H1 (cell line): ENCODE data around the gene L3MBTL4. TPM values are rescaled to one million over a fixed set of nuclear protein-coding genes. Genes with fewer than 3 reads are reported as not detected.

Source experiments
- CTCF ChIA-PET: fragments of 300-600 bp; sonication (Branson Sonifier 250); formaldehyde crosslinking; loops from one replicate; lab custom pipeline; 2021; ENCODE audit not compliant: partially characterized antibody; lab: Charles Lee
- POLR2A ChIA-PET: fragments of 300-600 bp; sonication (Branson Sonifier 250); formaldehyde crosslinking; loops from one replicate; lab custom pipeline; 2021; ENCODE audit warnings: inconsistent platforms; ENCODE audit not compliant: partially characterized antibody; lab: Charles Lee
- DNase-seq, 2 experiments: peaks; one replicate each; pipeline versions ENCODE4 v3.0.0 to v3.0.0-alpha.2; 2010 to 2022; ENCODE audit warnings: low spot score in 2 of 2, low read depth in 1 of 2, mixed read lengths in 1 of 2
- FAIRE-seq: peaks from 2 replicates; lab custom pipeline; 2011; peaks lifted over from hg19 to GRCh38; lab: Jason Lieb, UNC
- H2AFZ ChIP-seq: 2 replicates; pipeline ENCODE4 v1.8.1; 2012; ENCODE audit warnings: low read length, inconsistent platforms
- H2AK5ac ChIP-seq: 2 replicates; pipeline ENCODE4 v1.6.1; 2013; ENCODE audit warnings: low read depth, low read length
- H2BK120ac ChIP-seq: replicated peaks from 2 replicates; pipeline ENCODE3; 2013; ENCODE audit warnings: low read depth, low read length, inconsistent platforms
- H2BK12ac ChIP-seq: 2 replicates; pipeline ENCODE4 v1.6.1; 2013; ENCODE audit warnings: low read depth, low read length
- H2BK15ac ChIP-seq: 2 replicates; pipeline ENCODE4 v1.6.1; 2013; ENCODE audit warnings: low read length
- H2BK20ac ChIP-seq: 2 replicates; pipeline ENCODE4 v1.6.1; 2013; ENCODE audit warnings: low read length
- H2BK5ac ChIP-seq: 2 replicates; pipeline ENCODE4 v1.6.1; 2013; ENCODE audit warnings: low read depth, low read length
- H3K14ac ChIP-seq: 2 replicates; pipeline ENCODE4 v1.6.1; 2013; ENCODE audit warnings: inconsistent platforms; ENCODE audit not compliant: insufficient read length
- H3K18ac ChIP-seq: 2 replicates; pipeline ENCODE4 v1.6.1; 2013; ENCODE audit warnings: low read length; ENCODE audit errors: extremely low read depth
- H3K23ac ChIP-seq: 2 replicates; pipeline ENCODE4 v1.6.1; 2013; ENCODE audit warnings: inconsistent platforms; ENCODE audit not compliant: insufficient read length
- H3K23me2 ChIP-seq: 2 replicates; pipeline ENCODE4 v1.6.1; 2013; ENCODE audit warnings: low read depth, low read length
- H3K27ac ChIP-seq: 2 replicates; pipeline ENCODE4 v1.6.1; 2011; ENCODE audit warnings: low read depth, low read length, inconsistent platforms
- H3K27me3 ChIP-seq, 4 experiments: replicated peaks in 1 of 4; 1 replicate in 1 of 4; 2 replicates in 3 of 4; pipeline versions ENCODE4 v1.6.1 to v1.8.1; 2011 to 2013; ENCODE audit warnings: low read length in 3 of 4, mild to moderate bottlenecking in 3 of 4, inconsistent platforms in 2 of 4, mixed read lengths in 2 of 4, moderate library complexity in 1 of 4; ENCODE audit not compliant: control insufficient read depth in 3 of 4, insufficient read depth in 3 of 4; ENCODE audit errors: extremely low read depth in 1 of 4
- H3K36me3 ChIP-seq, 4 experiments: 2 replicates each; pipeline versions ENCODE4 v1.6.1 to v1.8.1; 2011 to 2013; ENCODE audit warnings: mild to moderate bottlenecking in 4 of 4, low read length in 3 of 4, moderate library complexity in 2 of 4, control low read depth in 1 of 4, inconsistent platforms in 1 of 4; ENCODE audit not compliant: insufficient read depth in 4 of 4, control insufficient read depth in 2 of 4
- H3K4ac ChIP-seq: replicated peaks from 2 replicates; pipeline ENCODE3; 2013; ENCODE audit warnings: low read length, low read depth, mixed read lengths, inconsistent platforms; ENCODE audit not compliant: insufficient read length
- H3K4me1 ChIP-seq, 4 experiments: replicated peaks in 1 of 4; 1 replicate in 1 of 4; 2 replicates in 3 of 4; pipeline versions ENCODE4 v1.6.1 to v1.8.1; 2011 to 2013; ENCODE audit warnings: low read length in 3 of 4, inconsistent platforms in 2 of 4, mixed read lengths in 1 of 4; ENCODE audit not compliant: insufficient read depth in 4 of 4, control insufficient read depth in 3 of 4
- H3K4me2 ChIP-seq, 2 experiments: 2 replicates each; pipeline versions ENCODE4 v1.6.1 to v1.8.1; 2011 to 2013; ENCODE audit warnings: low read depth in 2 of 2, low read length in 2 of 2, control low read depth in 1 of 2, inconsistent platforms in 1 of 2, mild to moderate bottlenecking in 1 of 2; ENCODE audit not compliant: insufficient read depth in 1 of 2
- H3K4me3 ChIP-seq, 4 experiments: fragments of 200-600, 300-600 bp in 1 of 4; sonication (generic), shearing (Covaris generic), sonication (Bioruptor Twin) in 1 of 4; 2 replicates each; pipeline versions ENCODE4 v1.5.1 to v1.8.1; 2011 to 2016; ENCODE audit warnings: low read length in 4 of 4, low read depth in 3 of 4, control low read depth in 2 of 4, inconsistent platforms in 2 of 4, mild to moderate bottlenecking in 2 of 4, mixed read lengths in 1 of 4, moderate library complexity in 1 of 4; ENCODE audit not compliant: insufficient read depth in 2 of 4; ENCODE audit errors: extremely low read depth in 1 of 4
- H3K56ac ChIP-seq: replicated peaks from 2 replicates; pipeline ENCODE3; 2013; ENCODE audit warnings: low read depth, mild to moderate bottlenecking, mixed read lengths, low read length, inconsistent platforms; ENCODE audit not compliant: insufficient read length
- H3K79me1 ChIP-seq: 2 replicates; pipeline ENCODE4 v1.6.1; 2013; ENCODE audit warnings: low read depth, low read length, control low read depth
- H3K79me2 ChIP-seq, 2 experiments: 2 replicates each; pipeline versions ENCODE4 v1.6.1 to v1.8.1; 2012 to 2013; ENCODE audit warnings: low read length in 2 of 2, mild to moderate bottlenecking in 2 of 2, inconsistent platforms in 1 of 2; ENCODE audit not compliant: insufficient read depth in 2 of 2, control insufficient read depth in 1 of 2
- H3K9ac ChIP-seq, 4 experiments: replicated peaks in 1 of 4; 1 replicate in 1 of 4; 2 replicates in 3 of 4; pipeline versions ENCODE4 v1.6.1 to v1.8.1; 2011 to 2013; ENCODE audit warnings: low read depth in 3 of 4, low read length in 3 of 4, control low read depth in 2 of 4, mild to moderate bottlenecking in 2 of 4, moderate library complexity in 2 of 4, inconsistent platforms in 1 of 4; ENCODE audit errors: extremely low read depth in 1 of 4
- H3K9me3 ChIP-seq, 2 experiments: 2 replicates each; pipeline versions ENCODE4 v1.6.1 to v1.8.1; 2012 to 2013; ENCODE audit warnings: mild to moderate bottlenecking in 2 of 2, moderate library complexity in 2 of 2, control low read depth in 1 of 2, inconsistent platforms in 1 of 2, low read depth in 1 of 2, low read length in 1 of 2, mixed read lengths in 1 of 2; ENCODE audit not compliant: insufficient read depth in 2 of 2
- H4K20me1 ChIP-seq, 2 experiments: replicated peaks in 1 of 2; 2 replicates each; pipeline versions ENCODE3 to v1.8.1; 2011 to 2013; ENCODE audit warnings: inconsistent platforms in 2 of 2, low read length in 2 of 2, mild to moderate bottlenecking in 1 of 2; ENCODE audit not compliant: insufficient read depth in 2 of 2, control insufficient read depth in 1 of 2
- H4K5ac ChIP-seq: 2 replicates; pipeline ENCODE4 v1.6.1; 2013; ENCODE audit warnings: low read length, low read depth, mixed read lengths, inconsistent platforms; ENCODE audit not compliant: insufficient read length
- H4K8ac ChIP-seq: 2 replicates; pipeline ENCODE4 v1.8.0; 2013; ENCODE audit warnings: mild to moderate bottlenecking, moderate library complexity, low read length, inconsistent platforms; ENCODE audit not compliant: insufficient read depth; ENCODE audit errors: extremely low read depth
- H4K91ac ChIP-seq: replicated peaks from 2 replicates; pipeline ENCODE3; 2013; ENCODE audit warnings: low read length, mixed read lengths, inconsistent platforms; ENCODE audit not compliant: insufficient read length
- CHD2 ChIP-seq: IDR thresholded peaks from 2 replicates; pipeline ENCODE4 v1.6.1; 2012; ENCODE audit warnings: low read length, improper control_type of control experiment
- RAD21 ChIP-seq, 2 experiments: IDR thresholded peaks in 1 of 2; conservative IDR thresholded peaks in 1 of 2; 2 replicates each; pipeline ENCODE4 v1.6.1; 2011; ENCODE audit warnings: low read depth in 2 of 2, low read length in 2 of 2, improper control_type of control experiment in 1 of 2, inconsistent platforms in 1 of 2, mild to moderate bottlenecking in 1 of 2, moderate library complexity in 1 of 2
- SUZ12 ChIP-seq: fragments of 200-600 bp; sonication (generic); IDR thresholded peaks from 2 replicates; pipeline ENCODE4 v1.6.1; 2012; ENCODE audit warnings: mild to moderate bottlenecking, inconsistent platforms, low read length, moderate library complexity, mixed read lengths
- WGBS, 2 experiments: shearing (Covaris generic) in 1 of 2; methylation state at CpG; one replicate each; pipeline versions ENCODE4 v1.1.6 to v1.1.7; 2013 to 2015; ENCODE audit warnings: low lambda C conversion rate in 2 of 2, mixed read lengths in 2 of 2, inconsistent platforms in 1 of 2, low coverage in 1 of 2, missing lambda C conversion rate in 1 of 2; ENCODE audit not compliant: insufficient replicate concordance in 2 of 2, insufficient coverage in 1 of 2, insufficient read length in 1 of 2; ENCODE audit errors: extremely low coverage in 1 of 2, missing lambda C conversion rate in 1 of 2; 5-methylcytosine and 5-hydroxymethylcytosine counted together
- polyA plus RNA-seq, 7 experiments: library from polyadenylated mRNA; depleted of rRNA in 3 of 7; stranded (reverse) in 5 of 7; unstranded in 2 of 7; fragments of >200 nt in 5 of 7; fragments of 200-250 nt in 2 of 7; gene quantifications; 1 replicate in 5 of 7; 2 replicates in 1 of 7; 4 replicates in 1 of 7; pipeline versions ENCODE4 v1.2.1 to v1.2.3, GENCODE V29; 2011 to 2013; ENCODE audit warnings: missing spikeins in 2 of 7, mixed read lengths in 2 of 7
- total RNA-seq: library from RNA; stranded (reverse); fragmentation: NEBNext Ultra II Directional; extraction: Animal tissue kit (Norgen Biotek cat#: 25700); gene quantifications from 2 replicates; pipeline ENCODE4 v1.2.1, GENCODE V29; 2021
- TF ChIP-seq, protein P1 (sequence below), 3 experiments: IDR thresholded peaks; 1 replicate in 2 of 3; 2 replicates in 1 of 3; pipeline versions ENCODE4 v1.5.1 to v1.6.1; 2011; ENCODE audit warnings: low read length in 3 of 3, mild to moderate bottlenecking in 3 of 3, inconsistent platforms in 2 of 3, low read depth in 1 of 3, moderate library complexity in 1 of 3; ENCODE audit not compliant: insufficient read depth in 1 of 3; ENCODE audit errors: control extremely low read depth in 1 of 3

Gene L3MBTL4
- total and polyA plus RNA-seq, 2 of the 8 experiments (the other 6 are each of a cell fraction or from before 2014, with no cell fraction given) = 1.0 to 2.1 TPM

DNA sequence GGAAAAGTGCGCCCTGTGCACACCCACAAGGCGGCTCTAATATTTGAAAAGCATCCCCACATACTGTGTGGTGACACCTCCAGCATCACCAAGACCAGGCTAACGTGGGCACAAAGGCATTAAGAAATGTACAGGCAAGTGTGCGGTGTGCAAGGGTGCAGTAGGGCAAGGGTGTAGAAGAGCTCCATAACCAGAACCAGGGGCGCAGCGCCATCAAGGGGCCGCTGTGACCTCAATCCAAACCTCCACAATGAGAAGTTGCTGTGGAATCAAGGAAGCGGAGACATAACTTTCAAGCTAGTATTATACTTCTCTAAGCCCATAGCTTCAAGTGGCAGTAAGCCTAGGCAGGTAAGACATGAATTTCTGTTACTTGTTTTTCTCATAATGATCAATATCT is 13.0 kb downstream of the L3MBTL4 start:
- CTCF ChIA-PET = interaction anchor here (0.7 to 2.6 kb wide), 37 partner anchors 9 to 554 kb away, joined by 3 to 21 read pairs (median 4); no protein-coding TSS in a partner anchor
- H3K23me2 ChIP-seq = no peaks in the 10 kb centered on the region

More for the DNA sequence above, 13.0 kb downstream of the L3MBTL4 start:
- Histone ChIP-seq H3K23ac (no peak overlapping the region), H3K18ac (no peak overlapping the region), H4K91ac (no peak overlapping the region), H3K79me2 (no peaks in the 10 kb centered on the region), H4K20me1 (no peaks in the 10 kb centered on the region), H3K27me3 (no peaks in the 10 kb centered on the region), H2AK5ac (no peak overlapping the region), H3K4me1 (peaks cover 0 to 3% (median 0%) of the 10 kb centered on the region in 4 experiments; a peak in 2 of 7 replicates), H2AFZ (no peak overlapping the region), H4K5ac (no peak overlapping the region), H3K56ac (no peak overlapping the region), H2BK12ac (no peak overlapping the region), H2BK15ac (no peak overlapping the region), H2BK20ac (no peak overlapping the region), H3K4me3 (no peak overlapping the region), H3K14ac (no peak overlapping the region), H2BK5ac (no peak overlapping the region), H3K27ac (no peak overlapping the region), H3K36me3 (no peaks in the 10 kb centered on the region), H3K9ac (no peak overlapping the region), H3K4me2 (no peak overlapping the region), H2BK120ac (no peak overlapping the region), H3K4ac (no peak overlapping the region), H4K8ac (no peak overlapping the region), H3K9me3 (no peaks in the 10 kb centered on the region), H3K79me1 (no peaks in the 10 kb centered on the region)
- TF ChIP-seq RAD21 (IDR thresholded peaks at IDR 0.05 in 1 of 2, conservative IDR thresholded peaks at IDR 0.05 in 1 of 2; ENCODE audit: low read depth in 2 of 2, low read length in 2 of 2) (peak; percentile 83 to 90), SUZ12 (no peak), CHD2 (no peak)
- TF ChIP-seq, protein P1, sequence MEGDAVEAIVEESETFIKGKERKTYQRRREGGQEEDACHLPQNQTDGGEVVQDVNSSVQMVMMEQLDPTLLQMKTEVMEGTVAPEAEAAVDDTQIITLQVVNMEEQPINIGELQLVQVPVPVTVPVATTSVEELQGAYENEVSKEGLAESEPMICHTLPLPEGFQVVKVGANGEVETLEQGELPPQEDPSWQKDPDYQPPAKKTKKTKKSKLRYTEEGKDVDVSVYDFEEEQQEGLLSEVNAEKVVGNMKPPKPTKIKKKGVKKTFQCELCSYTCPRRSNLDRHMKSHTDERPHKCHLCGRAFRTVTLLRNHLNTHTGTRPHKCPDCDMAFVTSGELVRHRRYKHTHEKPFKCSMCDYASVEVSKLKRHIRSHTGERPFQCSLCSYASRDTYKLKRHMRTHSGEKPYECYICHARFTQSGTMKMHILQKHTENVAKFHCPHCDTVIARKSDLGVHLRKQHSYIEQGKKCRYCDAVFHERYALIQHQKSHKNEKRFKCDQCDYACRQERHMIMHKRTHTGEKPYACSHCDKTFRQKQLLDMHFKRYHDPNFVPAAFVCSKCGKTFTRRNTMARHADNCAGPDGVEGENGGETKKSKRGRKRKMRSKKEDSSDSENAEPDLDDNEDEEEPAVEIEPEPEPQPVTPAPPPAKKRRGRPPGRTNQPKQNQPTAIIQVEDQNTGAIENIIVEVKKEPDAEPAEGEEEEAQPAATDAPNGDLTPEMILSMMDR (IDR thresholded peaks at IDR 0.05; ENCODE audit: control extremely low read depth in 1 of 3, insufficient read depth in 1 of 3, low read depth in 1 of 3, low read length in 3 of 3) = peak; percentile 65 to 85 (median 73)
- FAIRE-seq = peak; percentile 72
- POLR2A ChIA-PET = no interaction called here
- peak in 1 of 2 experiments; percentile 60 for DNase-seq
- WGBS, 2 experiments = 58% methylated on average over 8 of the region's 8 CpGs; no CpG with 5 or more reads in 1 of the 2 experiments
